Inflammatory macrophage (primary cell): ENCODE measurements around the gene OR2H2.
A peak's percentile ranks its signal among the peaks of the same experiment; 100 is the strongest.

Source experiments
- DNase-seq, 2 donors: peaks; one replicate each; pipeline ENCODE4 v3.0.0-alpha.2; 2020 to 2022
- total RNA-seq, 18 experiments: gene quantifications; one replicate each; lab custom pipeline; 2026; ENCODE audit warnings: mixed read lengths in 6 of 18, inconsistent platforms in 2 of 18; lab: John Stamatoyannopoulos, UW

OR2H2 gene
- 0 to 0.18 (median 0) reads per million in 18 experiments for total RNA-seq

DNA sequence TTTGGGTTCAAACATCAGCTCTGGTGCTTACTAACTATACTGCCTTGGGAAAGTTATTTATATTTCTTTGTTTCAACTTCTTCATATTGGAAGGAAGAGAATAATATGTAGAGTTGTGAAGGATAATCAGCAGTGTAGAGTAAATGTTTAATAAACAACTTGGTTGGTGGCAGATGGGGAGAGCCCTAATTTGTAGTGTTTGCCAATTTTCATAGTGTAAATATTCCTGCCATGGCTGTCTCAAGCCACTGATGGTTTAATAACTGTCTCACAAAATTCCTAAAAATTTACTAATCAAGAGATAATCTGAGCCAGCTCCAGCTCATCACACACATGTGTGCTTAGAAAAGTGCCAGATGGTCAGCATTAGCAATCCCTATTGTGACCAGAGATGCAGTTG is at the start of gene OR2H2:
OR2H2 (plus strand) TSS at position 301 of the 400 bp plus-strand sequence. CDS start 2,824 bp downstream, outside the sequence.
- DNase-seq, result no peak

DNA sequence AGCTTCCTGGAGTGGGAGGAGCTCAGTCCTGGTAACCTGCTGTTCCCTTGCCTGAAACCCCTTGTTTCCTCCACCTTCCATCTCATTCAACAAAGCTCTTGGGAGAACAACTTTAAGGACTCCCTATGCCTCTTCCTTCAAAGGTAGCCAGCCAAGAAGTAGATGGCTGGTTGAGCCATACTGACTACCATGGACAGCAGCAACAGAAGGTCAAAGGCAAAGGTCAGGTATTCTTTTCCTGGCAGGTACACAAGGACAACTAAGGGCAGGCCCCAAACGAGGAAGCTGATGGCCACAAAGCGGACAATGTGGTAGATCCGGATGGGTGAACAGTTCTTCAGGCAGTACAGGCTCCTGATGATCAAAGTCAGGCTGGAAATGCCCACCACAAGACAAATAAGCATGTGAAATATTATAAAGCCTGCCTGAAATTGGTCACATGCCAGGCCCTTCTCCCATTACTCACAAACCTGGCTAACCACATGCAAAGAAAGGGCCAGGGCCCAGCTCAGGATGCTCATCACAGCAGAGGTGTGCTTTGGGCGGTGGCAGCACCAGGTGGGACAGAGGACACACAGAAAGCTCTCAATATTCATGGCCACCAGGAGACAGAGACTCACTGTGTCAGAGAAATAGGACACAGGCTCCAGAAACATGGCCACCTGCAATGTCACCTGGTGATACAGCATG is 47.1 kb upstream of the OR2H2 start:
- no peak for DNase-seq

DNA sequence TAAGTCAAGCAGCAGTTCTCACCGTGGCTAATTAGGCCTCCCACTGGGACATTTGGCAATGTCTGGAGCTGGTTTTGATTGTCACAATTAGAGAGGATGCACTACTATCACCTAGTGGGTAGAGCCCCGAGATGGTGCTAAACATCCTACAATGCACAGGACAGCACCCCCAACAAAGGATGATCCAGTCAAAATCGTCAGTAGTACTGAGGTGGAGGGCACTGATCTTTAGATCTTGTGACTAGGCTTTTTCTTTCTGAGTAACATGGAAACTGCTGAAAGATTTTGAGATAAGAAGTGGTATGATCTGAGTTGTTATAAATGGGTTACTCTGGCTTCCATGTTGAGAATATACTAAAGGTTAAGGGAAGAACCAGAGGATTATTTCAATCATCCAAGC is 37.3 kb upstream of the OR2H2 start:
- DNase-seq, result no peak

DNA sequence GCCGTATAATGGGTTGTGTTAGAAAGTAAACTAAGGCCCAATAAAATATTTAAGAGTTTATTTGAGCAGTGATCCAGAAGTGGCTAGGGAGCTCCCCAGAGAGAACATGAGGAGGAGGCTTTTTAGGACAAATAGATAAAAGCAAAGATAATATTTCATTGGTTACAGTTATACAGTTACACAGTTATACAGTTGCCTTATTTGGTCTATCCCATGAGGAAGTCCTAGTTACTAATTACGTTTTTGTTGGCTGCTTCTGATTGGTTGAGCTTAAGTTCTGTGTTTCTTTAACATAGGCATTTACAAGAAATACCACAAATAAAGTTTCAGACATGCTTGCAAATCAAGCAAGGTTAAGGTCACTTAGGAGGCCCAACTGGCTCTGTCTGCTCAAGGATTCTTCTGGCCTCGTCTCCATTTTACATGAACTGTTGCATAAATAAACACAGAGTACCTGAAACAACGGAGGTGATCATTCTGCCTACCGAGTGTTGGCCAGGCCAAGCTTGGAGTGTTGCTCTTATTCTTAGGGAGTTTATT is 32.3 kb upstream of the OR2H2 start:
- peak; percentile 79 to 91 for DNase-seq

DNA sequence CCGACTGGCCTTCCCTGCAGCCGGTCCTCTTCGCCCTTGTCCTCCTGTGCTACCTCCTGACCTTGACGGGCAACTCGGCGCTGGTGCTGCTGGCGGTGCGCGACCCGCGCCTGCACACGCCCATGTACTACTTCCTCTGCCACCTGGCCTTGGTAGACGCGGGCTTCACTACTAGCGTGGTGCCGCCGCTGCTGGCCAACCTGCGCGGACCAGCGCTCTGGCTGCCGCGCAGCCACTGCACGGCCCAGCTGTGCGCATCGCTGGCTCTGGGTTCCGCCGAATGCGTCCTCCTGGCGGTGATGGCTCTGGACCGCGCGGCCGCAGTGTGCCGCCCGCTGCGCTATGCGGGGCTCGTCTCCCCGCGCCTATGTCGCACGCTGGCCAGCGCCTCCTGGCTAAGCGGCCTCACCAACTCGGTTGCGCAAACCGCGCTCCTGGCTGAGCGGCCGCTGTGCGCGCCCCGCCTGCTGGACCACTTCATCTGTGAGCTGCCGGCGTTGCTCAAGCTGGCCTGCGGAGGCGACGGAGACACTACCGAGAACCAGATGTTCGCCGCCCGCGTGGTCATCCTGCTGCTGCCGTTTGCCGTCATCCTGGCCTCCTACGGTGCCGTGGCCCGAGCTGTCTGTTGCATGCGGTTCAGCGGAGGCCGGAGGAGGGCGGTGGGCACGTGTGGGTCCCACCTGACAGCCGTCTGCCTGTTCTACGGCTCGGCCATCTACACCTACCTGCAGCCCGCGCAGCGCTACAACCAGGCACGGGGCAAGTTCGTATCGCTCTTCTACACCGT is 31.5 kb upstream of the OR2H2 start:
- peak in 1 of 2 donors; percentile 27 for DNase-seq

DNA sequence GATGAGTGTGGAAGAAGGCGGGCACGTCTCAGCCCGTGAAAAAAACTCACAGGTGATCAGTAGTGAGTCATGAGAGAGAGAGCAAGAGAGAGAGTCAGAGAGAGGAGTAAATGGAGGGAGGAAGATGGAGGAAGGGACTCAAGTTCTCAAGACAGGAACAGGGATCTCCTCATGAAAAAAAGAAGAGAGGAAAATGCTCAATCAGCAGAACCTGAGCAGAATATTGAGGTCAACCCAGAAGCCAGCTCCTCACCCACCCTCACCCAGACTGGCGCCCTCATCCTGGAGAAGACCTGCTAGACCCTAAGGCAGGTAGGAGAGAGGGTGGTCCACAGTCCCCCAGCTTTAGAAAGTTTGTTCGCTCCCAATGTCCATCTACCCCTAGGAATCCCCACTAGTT is 30.2 kb upstream of the OR2H2 start:
- DNase-seq, result no peak

DNA sequence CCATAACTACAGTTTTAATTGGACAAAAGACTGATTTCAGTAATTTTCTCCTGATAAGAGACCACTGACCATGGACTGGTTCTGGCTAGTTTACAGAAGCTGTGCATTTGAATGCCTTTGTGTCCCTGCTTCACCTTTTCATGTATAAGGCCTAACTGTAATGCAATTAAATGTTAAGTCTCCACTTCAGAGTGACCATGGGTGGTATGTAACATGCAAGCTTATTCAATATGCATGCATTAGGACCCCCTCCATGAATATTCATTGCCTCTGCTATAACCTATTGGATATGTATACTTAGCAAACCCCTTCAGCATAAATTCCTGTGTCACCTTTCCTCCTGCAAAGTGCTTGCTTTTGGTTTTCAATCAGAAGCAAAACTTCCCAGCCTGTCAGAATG is 27.6 kb upstream of the OR2H2 start:
- no peak for DNase-seq

DNA sequence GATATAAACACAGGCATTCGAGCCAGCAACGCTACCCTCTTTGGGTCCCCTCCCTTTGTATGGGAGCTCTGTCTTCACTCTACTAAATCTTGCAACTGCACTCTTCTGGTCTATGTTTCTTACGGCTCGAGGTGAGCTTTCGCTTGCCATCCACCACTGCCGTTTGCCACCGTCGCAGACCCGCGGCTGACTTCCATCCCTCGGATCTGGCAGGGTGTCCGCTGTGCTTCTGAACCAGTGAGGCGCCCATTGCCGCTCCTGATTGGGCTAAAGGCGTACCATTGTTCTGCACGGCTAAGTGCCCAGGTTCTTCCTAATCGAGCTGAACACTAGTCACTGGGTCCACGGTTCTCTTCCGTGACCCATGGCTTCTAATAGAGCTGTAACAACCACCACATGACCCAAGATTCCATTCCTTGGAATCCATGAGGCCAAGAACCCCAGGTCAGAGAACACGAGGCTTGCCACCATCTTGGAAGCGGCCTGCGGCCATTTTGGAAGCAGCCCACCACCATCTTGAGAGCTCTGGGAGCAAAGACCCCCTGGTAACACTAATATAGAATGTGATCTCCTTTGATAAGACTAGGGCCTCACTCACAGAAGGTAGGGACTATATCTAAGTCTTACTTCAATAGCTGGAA is 26.4 kb upstream of the OR2H2 start:
- no peak for DNase-seq

DNA sequence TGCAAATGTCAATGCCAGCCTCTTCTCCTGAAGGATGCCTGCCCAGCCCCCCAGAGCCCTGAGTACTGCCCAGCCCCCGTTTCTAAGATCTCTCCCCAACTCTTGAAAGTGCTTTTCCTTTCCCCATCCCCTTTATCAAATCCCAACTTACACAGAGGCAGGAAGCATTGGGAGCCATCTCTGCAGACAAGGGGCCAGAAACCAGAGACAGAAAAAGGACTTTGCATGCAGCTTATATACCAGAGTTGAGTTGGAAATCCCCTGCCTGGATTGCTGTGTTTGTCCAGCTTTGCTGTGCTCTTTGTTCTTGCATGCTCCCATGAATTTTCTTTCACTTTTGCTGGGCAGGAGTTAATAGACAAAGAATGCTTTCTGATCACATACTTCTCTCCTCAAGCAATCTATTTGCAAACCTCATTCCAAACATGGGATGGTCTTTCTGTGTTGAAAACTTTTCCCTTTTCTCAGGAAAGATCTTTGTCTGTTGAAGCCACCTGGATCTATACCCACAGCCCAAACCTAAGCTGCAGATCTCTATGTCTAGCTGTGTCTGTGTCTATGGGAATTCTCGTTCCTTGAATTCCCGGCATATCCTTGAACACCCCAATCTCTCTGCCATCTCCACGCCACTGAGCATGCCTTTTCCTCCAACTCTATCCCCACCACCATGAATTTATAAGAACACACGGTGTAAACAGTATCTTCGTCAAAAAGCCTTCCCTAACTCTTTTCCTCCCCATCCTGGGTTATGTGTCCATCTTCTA is 25.2 kb upstream of the OR2H2 start, which contains the start of gene UBD:
UBD (minus strand) TSS at position 209 of the 764 bp plus-strand sequence; CDS start at position 178, 31 bp downstream.
- no peak for DNase-seq

DNA sequence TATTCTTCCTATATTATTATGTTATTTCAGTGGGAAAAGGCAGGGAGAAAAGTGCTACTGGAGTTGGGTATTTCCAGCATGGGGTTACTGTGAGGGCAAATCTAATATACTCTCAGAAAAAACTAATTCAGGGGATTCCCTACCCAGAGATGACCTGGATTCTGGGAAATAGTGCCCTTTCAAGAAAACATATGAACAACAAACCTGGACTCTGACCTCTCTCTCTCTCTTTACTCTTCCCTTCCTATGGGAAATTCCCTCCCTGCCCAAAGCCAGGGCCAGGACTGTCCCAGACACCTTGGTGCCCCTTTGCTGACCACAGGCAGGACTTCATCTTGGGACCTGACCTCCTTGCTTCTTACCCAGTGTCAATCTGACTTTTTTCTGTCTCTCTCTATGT is 23.8 kb upstream of the OR2H2 start:
- no peak for DNase-seq

DNA sequence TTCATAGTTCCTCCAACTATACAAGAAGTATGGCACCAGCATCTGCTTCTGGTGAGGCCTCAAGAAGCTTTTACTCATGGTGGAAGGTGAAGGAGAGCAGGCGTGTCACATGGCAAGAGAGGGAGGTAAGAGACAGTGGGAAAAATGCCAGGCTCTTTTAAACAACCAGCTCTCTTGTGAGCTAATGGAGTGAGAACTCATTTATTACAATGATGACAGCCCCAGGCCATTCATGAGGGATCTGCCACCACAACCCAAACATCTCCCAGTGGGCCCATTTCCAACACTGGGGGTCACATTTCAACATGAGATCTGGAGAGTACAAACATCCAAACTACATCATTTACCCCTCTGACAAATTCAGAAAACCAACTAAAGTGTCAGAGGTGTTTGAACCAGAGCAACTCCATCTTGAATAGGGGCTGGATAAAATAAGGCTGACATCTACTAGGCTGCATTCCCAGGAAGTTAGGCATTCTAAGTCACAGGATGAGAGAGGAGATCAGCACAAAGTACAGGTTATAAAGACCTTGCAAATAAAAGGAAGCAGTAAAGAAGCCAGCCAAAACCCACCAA is 23.2 kb upstream of the OR2H2 start:
- DNase-seq, result no peak

DNA sequence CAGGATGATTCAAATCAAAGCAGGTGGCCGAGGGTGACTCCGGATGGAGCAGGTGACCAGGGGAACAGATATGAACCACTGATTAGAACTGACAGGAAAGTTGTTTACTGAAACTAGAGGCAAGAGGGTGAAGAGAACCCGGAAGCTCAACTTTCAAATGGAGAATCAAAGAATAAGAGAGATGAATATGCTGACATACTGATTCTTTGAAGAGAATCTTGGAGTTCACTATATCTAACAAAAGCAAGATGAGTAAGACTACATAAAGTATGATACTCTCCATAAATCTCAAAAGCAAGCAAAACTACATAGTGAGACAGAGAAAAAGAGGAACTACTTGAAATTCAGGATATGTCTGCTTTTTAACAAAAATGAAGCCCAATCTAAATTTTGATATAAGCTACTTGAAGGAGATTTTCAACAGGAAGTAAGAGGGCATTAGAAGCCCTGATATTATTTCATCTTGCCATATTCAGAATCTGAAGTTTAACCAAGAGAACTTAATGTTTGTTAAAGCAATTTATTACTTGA is 21.4 kb upstream of the OR2H2 start:
- DNase-seq, result no peak

DNA sequence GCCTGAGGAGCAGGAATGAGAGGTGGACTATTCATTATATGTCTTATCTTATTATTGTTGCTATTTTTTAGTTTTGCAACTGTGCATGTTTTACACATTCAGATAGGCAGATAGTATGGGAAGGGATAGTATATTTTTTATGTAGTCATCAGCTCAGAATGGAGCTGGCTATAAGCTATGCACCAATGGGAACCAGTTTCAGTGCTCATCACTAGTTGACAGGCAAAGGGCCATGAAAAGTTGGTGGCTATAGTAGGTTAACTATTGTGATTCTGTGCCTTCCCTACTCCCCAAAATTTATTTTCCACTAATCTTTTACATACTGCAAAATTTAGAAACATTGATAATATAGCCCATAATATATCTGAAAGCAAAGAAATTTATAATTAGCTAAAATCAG is 20.0 kb upstream of the OR2H2 start:
- DNase-seq, result no peak

DNA sequence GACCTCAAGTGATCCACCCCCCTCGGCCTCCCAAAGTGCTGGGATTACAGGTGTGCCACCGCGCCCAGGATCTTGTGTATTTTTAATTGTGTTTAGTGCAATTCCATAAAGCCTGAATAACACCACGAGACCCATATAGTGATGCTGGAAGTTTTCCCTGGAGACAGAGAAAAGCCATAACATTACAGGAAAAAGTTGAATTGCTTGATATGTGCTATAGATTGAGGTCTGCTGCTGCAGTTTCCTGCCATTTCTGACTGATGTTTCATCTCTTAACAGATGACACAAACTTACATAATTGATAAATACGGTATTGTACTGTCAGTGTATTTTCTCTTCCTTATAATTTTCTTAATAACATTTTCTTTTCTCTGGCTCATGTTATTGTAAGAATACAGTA is 18.1 kb upstream of the OR2H2 start:
- DNase-seq, result no peak

DNA sequence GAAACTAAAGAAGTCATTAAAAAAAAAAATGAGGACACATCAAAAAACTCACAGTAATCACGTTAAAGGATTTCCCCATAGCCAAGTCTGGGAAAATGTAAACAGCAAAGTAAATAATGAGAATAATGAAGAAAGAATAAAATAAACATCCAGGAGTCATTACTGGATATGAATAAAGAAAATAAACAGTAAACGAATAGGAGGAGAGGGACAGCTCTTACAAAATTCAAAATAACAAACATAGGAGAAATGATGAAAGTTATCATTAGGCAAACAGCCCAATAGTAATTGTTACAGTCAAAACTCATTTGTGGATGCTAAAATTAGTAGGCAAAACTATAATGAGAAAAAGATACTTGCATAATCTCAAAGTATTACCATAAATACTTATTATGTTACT is 17.4 kb upstream of the OR2H2 start:
- DNase-seq, result no peak

DNA sequence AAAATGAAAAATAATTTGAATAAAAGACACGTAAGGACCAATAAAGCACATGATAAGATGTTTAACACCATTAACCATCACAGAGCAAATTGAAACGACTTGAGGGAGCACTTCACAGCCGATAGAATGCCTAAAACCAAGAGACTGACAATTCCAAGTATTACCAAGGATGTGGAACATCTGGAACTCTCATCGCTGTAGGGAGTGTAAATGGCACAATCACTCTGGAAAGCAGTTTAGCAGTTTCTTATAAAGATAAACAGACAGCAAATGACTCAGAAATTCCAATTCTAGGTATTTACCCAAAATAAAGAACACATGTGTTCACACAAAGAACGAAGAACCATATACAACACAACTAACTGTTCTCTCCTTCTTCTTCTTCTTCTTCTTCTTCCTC is 16.9 kb upstream of the OR2H2 start:
- DNase-seq, result no peak

DNA sequence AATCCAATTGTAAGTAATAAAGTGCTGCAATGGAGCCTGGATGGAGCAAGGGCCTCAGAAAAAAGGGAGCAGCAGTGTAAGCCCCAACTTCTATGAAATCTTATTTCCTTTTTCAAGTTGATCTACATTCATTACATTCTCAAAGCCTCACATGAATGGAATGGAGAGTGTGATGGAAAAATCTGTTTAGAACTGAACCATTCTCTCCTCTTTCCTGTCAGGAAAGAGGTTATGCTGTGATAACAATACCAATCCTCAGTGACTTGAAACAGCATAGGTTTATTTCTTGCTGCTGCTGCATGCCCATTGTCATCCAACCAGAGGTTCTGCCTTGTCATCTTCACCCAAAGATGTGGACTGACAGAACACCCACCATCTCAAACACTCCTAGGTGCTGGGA is 8.9 kb upstream of the OR2H2 start:
- no peak for DNase-seq

DNA sequence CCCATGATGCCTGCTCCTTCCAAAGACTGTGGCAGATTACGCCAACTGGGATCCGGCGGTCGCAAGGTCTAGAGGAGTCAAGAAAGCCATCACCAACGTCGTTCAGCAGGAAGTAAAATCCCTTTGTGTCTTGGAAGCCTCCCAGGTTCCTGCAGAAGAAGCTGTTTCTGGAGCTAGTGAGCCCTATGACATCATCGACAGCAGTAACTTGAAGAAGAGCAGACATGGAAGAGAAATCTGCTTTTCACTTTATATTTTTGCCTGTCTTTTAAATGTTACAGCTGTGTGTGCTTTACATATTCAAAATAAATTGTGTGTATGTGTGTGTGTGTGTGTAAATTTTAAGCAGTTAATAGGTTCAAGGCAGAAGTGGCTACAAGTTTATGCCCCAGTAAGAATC is 7.4 kb upstream of the OR2H2 start:
- no peak for DNase-seq

DNA sequence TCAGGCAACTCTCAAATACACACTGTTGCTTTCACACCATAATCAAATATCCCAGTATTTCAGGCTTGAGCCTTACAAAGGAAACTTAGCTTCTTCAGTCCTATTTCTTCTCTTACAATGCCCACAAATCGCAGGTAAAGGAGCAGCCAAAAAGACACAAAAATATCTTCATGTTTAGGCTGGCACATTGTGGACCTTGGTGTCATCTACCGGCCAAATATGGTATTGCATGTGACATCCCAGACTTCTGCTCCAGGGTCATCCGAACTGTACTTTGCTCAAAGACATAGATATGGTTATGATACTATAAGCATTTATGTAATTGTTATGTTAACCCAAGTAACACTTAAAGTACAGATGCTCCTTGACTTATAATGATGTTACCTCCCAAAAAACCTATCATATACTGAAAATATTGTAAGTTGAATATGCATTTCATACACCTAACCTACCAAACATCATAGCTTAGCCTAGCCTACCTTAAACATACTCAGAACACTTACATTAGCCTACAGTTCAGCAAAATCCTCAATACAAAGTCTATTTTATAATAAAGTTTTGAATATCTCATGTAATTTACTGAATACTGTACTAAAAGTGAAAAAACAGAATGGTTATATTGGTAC is 4.6 kb downstream of the OR2H2 start:
- DNase-seq, result peak; percentile 35 to 49

DNA sequence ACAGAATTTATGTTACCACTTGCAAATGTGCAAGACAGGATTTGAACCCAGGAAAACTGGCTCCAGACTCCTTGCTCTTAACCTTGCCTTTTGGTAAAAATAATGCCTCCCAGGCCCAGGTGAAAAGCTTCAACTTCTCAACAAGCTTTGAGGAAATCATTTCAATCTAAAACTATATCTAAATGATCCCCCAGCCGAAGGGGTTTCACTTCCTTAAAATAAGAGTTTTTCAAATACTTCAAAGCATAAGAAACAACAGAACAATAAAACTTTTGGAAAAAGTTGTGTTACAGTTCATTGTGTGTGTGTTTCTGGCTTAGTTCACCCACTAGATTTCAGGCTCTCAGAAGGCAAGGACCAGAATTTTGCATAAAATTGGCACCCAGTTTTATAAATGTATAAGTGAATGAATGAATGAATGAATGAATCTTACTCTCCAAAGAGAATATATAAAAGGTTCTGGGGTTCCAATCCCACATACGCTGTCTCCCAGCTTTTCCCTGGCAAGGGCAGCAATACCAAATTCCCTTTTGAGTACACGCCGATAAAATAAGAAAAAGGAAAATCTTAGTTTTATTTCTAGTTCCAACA is 5.4 kb downstream of the OR2H2 start:
- DNase-seq, result no peak

DNA sequence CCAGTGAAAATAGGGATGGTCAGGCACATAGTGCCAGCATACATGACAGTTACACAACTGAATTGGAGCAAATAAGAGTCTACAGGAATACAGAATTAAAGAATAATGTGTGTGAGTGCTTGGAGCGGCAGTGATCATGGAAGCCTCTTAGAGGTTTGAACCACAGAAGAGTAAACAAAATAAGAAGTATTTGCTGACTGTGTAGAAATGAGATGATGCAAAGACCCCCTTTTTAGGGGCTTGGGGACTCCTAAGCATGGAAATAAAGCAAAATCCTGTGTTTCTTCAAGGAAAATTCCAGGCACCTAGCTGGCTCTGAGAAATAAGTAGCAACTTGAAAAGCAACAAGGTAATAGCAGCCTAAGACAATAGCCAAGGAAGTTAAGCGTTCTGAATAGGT is 6.8 kb downstream of the OR2H2 start:
- DNase-seq, result no peak
